VCaP (cell line): ENCODE measurements around the gene ZNF536.

ENCODE experiments used
- H3K27ac ChIP-seq: fragments of 450-650 bp; 2 replicates; pipeline ENCODE4 v1.5.1; 2017
- TF ChIP-seq, protein P1 (sequence below): fragments of 450-650 bp; conservative IDR thresholded peaks from 2 replicates; pipeline ENCODE4 v1.5.1; 2017; ENCODE audit warnings: mild to moderate bottlenecking, moderate library complexity

ZNF536 gene

DNA sequence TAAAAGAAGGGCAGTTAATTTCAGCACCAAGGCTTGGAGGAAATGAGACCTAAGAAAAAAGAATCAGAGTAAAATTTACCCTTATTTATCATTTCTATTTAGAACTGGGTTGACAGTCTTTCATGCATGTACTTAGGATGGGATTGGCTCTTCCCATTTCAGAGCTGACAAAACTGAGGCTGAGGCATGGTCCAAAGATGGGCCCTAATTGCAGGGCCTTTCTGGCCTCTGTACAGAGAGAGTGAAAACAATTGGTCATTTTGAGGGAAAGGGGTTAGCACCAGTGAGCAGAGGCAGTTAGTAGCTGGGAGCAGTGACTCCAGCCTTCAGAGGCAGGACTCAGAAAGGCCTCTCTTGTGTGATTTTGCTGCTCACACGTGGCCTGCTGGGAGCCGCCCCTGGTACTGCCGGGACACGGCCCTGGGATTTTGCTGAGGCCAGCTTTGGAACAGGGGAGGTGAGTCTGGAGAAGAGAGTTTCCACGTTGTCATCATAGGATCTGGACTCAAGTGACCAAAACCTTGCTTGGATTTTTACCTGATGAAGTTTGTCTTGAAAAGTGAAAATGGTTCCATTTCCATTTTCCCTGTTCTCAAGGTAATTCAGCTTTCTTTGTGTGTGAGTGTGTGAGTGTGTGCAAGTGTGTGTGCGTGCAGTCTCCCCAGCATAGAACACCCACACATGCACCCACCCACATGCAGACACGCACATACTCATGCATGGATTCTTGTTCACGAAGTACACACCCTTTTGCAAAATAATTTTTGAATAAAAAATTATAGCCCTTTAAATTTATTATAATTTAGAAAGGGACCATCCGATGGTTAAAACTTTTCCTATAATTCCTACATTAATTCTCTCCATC, at the start of gene ZNF536:
ZNF536 (plus strand) TSS at position 425 of the 865 bp plus-strand sequence. CDS start 71,179 bp downstream, outside the sequence.
- TF ChIP-seq, protein P1, sequence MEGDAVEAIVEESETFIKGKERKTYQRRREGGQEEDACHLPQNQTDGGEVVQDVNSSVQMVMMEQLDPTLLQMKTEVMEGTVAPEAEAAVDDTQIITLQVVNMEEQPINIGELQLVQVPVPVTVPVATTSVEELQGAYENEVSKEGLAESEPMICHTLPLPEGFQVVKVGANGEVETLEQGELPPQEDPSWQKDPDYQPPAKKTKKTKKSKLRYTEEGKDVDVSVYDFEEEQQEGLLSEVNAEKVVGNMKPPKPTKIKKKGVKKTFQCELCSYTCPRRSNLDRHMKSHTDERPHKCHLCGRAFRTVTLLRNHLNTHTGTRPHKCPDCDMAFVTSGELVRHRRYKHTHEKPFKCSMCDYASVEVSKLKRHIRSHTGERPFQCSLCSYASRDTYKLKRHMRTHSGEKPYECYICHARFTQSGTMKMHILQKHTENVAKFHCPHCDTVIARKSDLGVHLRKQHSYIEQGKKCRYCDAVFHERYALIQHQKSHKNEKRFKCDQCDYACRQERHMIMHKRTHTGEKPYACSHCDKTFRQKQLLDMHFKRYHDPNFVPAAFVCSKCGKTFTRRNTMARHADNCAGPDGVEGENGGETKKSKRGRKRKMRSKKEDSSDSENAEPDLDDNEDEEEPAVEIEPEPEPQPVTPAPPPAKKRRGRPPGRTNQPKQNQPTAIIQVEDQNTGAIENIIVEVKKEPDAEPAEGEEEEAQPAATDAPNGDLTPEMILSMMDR, result no peak
- H3K27ac ChIP-seq, result no peak within 1 kb of the TSS

DNA sequence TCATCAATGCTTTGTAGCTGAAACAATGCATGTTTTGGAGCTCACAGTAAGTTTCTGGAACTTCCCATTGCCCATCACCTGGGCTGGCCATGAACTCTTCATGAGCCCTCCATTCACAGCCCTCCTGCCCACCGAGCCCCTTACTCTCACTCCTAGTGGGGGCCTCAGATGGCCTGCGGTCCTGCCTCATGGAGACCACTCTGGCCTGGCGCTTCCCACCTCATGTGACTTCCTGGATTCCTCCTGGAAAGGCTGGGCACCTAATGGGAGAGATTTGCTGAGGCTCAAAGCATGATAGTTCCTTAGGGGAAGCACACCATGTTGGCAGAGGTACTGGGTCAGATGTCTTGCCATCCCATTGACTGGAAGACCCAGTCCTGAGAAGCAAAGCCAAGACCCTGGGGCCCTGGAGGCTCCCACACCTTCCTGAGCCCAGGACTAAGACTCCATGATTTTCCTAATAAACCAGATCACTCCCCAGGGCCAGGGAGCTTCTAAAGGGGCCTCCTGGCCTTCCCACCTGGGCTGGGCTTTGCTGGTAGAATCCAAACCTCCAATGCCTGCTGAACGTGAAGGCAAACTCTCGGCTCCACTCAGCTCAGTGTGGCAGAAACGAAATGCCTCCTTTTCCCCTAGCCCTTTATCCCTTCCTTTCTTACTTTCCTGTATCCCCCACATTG, 49.4 kb upstream of the ZNF536 start:
- TF ChIP-seq, protein P1, result no peak
- no peak overlapping the region for H3K27ac ChIP-seq

DNA sequence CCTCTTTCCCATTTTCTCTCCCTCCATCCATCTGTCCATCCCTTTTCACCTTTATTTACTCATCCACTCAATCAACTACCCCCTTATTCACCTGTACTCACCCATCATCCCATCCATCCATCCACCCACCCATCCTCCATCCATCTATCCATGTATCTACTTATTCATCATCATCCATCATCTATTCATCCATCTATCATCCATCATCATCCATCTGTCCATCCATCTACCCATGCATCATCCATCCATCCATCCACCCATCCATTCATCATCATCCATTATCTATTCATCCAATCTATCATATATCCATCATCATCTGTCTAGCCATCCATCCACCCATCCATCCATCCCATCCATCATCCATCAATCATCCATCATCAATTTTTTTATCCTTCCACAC, 48.3 kb upstream of the ZNF536 start:
- H3K27ac ChIP-seq, result no peak overlapping the region
- TF ChIP-seq, protein P1, result no peak

DNA sequence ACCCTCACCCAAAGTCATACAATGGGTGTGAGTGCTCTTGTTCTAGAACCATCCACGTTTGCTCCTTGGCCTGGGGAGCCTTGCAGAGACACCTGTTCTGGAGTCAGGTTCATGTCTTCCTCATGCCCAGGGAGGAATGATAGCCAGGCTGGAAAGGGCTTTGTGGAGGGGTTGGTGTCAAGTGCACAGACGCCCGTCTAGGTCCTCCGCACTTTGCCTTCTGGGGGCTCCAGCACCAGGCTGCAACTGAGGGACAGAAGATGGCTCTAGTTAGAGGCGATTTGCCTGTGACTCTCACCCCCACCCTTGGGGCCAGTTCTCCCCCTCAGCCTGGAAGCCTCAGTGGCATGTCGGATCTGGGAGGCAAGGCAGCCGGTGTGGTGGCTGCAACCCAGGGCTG, 47.2 kb upstream of the ZNF536 start:
- TF ChIP-seq, protein P1, result no peak
- no peak overlapping the region for H3K27ac ChIP-seq

DNA sequence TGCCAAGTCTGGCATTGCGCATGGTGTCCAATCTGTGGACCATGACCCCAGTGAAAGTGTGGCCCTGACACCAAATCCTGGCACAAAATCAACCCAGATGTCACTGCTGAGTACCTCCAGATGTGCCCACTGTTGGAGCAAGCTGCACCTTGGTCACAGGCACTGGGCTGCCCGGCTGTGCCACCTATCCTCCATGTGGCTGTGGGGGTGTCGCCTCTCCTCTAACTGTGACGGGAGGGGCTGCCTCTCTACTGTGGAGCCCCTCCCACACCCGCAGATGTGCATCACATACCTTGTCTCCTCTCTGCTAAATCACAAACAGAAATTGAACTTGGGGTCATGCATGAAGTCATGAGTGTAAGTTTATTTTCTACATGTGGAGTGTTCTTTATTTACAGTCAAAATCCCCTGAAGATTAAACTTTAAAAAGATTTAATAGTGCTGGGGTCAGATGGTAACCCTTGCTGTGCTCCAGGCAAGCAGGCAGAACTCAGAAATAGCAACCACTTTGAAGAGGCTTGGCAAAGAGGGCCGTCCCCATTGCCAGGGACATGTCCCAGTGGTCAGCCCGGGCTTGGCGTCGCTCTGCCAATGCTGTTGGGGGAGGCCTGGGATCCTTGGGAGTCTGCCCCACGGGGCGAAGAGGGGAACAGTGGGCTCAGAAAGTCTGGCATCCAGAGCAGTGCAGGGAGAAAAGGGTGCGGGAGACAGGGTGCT, 46.4 kb upstream of the ZNF536 start:
- H3K27ac ChIP-seq, result no peak overlapping the region
- TF ChIP-seq, protein P1, result no peak

DNA sequence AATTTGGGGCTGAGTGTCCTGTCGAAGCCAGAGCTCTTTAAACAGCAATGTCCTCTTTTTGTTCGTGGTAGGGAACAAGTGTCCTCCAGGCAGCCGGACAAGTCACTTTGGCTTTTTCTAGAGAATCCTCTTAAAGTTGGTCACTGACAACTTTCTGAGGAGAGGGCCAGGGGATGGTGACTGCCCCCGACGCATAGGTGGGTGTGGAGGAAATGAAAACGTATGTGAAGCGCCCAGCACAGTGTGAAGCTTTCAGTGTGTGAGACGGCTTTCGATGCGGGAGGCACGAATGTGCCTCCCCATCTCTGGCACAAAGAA, 45.8 kb upstream of the ZNF536 start:
- TF ChIP-seq, protein P1, result no peak

DNA sequence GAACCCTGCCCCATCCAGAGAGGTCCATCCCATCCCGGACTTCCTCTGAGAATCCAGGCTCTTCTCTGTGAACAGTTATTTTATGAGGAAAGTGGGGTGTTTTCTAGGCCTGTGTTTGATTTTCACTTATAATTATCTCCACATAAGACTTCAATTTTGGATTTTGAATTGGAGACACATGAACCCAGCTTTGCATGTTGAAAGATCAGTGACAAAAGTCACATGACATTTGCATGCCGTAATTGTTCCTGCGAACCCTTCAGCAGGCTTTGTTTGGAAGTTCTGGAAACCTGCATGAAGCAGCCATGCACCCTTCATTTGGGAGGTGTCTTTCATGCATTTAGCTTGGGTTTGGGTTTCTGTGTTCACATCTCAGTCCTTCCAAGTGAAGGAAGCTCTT, 44.9 kb upstream of the ZNF536 start:
- TF ChIP-seq, protein P1, result no peak

More for the DNA sequence above, 45.8 kb upstream of the ZNF536 start:
- H3K27ac ChIP-seq, result no peak overlapping the region

More for the DNA sequence above, 44.9 kb upstream of the ZNF536 start:
- H3K27ac ChIP-seq, result no peak overlapping the region
